Measurements from ENCODE around the gene SIGLEC9.

The SIGLEC9 gene

GRCh38 chr19:51124729-51125128 is at the start of gene SIGLEC9:
TSS of gene SIGLEC9 (plus strand) at chr19:51124906. CDS start at chr19:51124975, 69 bp downstream.
- DNase-seq, result no peak

- no peak for DNase-seq
Observed at GRCh38 chr19:51075998-51076397, 48.7 kb upstream of the SIGLEC9 start.

GRCh38 chr19:51076631-51077213 is 48.0 kb upstream of the SIGLEC9 start:
- DNase-seq, result no peak

GRCh38 chr19:51078104-51078503 is 46.6 kb upstream of the SIGLEC9 start:
- no peak for DNase-seq

- no peak for DNase-seq
Observed at GRCh38 chr19:51078731-51079130, 46.0 kb upstream of the SIGLEC9 start.

GRCh38 chr19:51079481-51080110 is 45.1 kb upstream of the SIGLEC9 start:
- no peak for DNase-seq

GRCh38 chr19:51081476-51081875 is 43.2 kb upstream of the SIGLEC9 start:
- no peak for DNase-seq

GRCh38 chr19:51082611-51083010 is 42.1 kb upstream of the SIGLEC9 start, which contains the start of gene KLK14:
TSS of gene KLK14 (minus strand) at chr19:51082887. CDS start at chr19:51082614, 273 bp downstream.
- DNase-seq, result no peak

GRCh38 chr19:51083181-51083580 is 41.5 kb upstream of the SIGLEC9 start:
- no peak for DNase-seq

GRCh38 chr19:51083783-51084182 is 40.9 kb upstream of the SIGLEC9 start:
- no peak for DNase-seq

GRCh38 chr19:51084505-51084904 is 40.2 kb upstream of the SIGLEC9 start:
- no peak for DNase-seq

GRCh38 chr19:51086153-51086850 is 38.4 kb upstream of the SIGLEC9 start:
- no peak for DNase-seq

- DNase-seq, result no peak
Observed at GRCh38 chr19:51089786-51090185, 34.9 kb upstream of the SIGLEC9 start.

- no peak for DNase-seq
Observed at GRCh38 chr19:51090471-51090870, 34.2 kb upstream of the SIGLEC9 start.

GRCh38 chr19:51091126-51091525 is 33.6 kb upstream of the SIGLEC9 start:
- no peak for DNase-seq

- DNase-seq, result no peak
Observed at GRCh38 chr19:51091895-51092873, 32.5 kb upstream of the SIGLEC9 start.

GRCh38 chr19:51093101-51093500 is 31.6 kb upstream of the SIGLEC9 start:
- DNase-seq, result no peak

- DNase-seq, result no peak
Observed at GRCh38 chr19:51093510-51094345, 31.0 kb upstream of the SIGLEC9 start.

- DNase-seq, result peak in 1 of 2 experiments; percentile 13
Observed at GRCh38 chr19:51094696-51095279, 29.9 kb upstream of the SIGLEC9 start.

- no peak for DNase-seq
Observed at GRCh38 chr19:51096473-51097165, 28.1 kb upstream of the SIGLEC9 start.

Measured in activated CD4-positive, alpha-beta T cell treated with anti-CD3 and anti-CD28 coated beads, Interleukin-2, amount 50 U/mL, for 4 hours (primary cell).